ENCODE results near the gene NIN.

Gene NIN

DNA sequence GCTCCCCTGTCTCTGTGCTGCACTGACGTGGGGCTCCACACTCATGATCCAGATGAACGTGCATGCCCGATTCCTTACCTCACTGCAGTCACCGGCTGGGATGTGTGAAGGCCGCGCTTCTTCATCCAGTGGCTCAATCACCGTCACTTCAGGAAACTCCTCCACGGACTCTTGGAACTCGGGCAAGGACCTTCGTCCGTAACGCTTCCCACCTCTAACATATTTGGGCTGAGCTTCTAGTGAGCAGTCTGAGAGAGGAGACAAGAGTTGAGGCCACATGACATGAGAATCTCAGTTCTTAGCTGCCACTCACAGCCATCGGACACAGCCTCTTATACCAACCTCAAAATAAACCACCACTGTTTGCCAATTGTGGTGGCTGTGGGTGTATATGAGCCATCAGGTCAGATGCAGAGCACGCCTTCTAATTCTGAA is 38.3 kb downstream of the NIN start:
- no peak for DNase-seq (ENCODE audit: low spot score)

DNA sequence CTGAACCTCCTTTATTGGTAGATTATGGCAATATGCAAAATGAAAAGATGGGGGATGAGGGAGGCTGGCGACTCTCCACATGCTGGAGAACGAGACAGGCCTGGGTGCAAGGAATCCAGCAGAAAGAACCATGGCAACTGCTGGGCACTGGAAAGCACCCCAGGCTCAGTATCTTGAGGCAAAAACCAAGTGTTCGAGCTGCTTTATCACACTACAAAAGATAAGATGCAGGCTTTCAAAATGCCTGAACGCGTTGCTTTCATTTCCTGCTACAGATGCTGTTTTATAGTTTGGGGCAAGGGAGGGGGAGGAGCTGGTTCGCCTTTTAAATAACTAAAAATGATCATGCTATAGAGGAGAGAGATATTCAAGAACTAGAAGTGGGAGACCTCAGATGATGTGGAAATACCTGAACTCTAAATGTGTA is 38.9 kb downstream of the NIN start:
- DNase-seq (ENCODE audit: low spot score): no peak

DNA sequence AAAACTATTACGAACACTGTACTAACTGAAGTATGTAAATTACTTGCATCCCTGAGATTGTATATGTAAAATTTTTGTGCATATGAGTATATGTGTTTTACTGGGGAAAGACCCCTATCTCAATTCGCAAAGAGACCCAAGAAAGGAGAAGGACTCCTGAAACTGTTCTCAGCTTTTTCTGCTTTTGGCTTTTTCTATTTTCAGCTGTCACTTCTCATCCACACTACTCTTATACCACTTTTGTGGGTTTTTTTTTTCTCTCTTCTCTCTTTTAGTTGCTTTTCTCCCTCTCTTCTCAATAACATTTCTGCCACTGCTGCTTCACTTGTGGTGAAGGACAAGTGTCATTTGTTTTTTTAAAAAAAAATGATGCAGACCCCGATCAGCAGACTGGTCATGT is 39.8 kb downstream of the NIN start:
- DNase-seq (ENCODE audit: low spot score): no peak

DNA sequence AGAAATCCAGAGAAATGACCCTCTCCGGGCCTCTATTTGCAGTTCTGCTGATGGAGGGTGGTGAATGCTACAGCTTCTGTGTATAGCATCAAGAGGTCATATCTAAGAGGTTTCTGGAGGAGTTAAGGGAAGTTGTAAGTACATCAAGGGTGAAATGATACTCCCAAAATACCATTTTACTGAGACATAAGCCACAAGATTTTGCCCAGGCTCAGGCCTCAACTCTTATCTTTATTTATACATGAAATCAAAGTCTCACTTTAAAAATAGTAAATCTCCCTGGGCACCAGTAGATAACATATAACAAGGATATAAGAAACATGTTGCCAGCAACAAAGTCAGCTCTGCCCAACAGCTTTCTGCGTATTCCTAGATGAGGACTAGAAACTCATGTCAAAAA is 40.4 kb downstream of the NIN start:
- DNase-seq (ENCODE audit: low spot score): no peak

DNA sequence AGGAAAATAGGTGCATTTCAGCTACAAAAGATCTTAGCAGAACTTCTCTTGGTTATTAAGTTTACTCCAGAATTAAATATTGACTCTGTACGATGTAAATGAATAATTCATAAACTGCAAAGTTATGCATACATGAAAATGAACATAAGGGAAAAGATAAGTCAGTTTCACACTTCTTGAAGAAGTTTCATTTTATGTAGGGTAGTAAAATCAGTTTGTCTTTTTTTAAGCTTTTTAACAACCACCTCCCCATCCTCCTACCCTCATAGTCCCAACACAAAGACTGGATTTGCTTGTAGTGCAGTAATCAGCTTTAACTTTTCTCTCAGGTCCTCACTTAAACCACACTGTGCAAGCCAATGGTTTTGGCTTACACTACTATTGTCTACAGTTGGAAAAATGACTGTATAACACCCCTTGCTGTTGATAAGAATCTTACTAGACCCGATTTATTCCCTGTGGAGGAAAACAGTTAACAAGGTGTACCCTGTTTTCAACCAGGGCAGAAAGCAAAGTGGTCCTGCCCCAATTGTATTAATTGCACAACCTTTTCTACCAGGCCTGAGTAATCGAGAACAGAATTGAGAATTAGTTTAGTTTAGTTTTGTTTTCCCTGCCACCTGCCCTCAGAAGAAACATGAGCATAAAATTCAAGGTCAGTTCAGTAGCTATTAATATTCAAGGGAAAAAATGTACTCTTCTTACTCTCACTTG is 44.1 kb downstream of the NIN start:
- DNase-seq (ENCODE audit: low spot score): no peak

DNA sequence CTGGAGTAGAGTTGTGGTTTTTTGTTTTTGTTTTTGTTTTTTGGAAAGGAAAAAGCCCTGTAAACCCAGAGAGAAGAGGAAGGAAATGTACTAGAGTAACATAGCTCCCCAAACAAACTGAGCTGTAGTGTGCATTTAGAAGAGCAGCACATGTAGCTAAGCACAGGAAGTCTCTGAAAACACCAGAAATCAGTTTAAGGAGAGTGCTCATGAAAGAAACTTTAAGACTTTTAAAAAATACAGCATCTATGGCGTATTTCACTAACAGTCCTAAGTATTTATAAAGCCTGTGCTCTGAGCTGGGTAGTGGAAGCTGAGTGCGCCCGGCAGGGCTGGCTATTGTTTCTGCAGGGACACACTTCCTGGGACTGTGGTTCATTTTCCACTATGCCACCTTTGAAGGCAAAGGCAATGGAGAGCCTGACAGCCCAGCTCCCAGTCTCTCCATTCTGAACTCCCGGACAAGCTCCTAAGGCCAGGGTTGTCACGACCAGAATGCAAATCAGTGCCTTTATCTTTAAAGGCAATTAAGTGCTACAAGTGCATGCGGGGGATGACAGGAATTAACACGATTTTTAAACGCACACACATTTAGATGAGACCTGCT is 45.4 kb downstream of the NIN start:
- DNase-seq (ENCODE audit: low spot score): no peak

DNA sequence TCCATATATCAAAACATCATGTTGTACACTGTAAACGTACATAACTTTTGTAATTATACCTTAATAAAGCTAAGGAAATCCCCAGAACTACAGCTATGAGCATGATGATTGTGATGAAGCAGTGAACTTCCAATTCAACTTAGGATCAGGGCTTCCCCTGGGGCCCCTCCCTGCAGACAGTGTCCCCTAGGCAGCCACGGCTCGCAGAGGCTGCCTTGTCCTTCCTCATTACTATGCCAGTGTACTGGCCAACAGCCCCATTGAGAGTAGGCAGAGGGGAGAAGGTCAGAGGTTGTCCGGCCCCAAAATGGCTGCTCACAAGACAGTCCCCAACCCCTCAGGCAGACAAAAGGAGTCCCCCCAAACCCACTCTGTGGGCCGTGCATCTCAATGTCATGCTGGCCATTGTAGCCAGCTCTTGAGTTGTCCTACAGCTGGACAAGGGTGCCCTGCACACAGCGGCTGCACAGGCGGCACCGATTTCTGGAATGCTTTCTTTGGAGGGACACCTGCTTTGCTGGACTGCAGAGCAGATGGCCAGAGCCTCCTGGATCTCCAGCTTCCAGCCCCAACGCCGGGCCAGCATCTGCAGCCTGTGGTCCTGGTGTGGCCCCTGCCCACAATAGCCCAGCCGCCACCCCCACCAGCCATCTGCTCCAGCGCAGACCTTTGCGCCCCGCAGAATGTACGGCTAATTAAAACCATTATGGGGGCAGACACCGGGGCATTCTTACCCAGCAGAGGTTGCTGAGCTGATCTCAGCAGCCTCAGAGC is 46.1 kb downstream of the NIN start:
- DNase-seq (ENCODE audit: low spot score): no peak

DNA sequence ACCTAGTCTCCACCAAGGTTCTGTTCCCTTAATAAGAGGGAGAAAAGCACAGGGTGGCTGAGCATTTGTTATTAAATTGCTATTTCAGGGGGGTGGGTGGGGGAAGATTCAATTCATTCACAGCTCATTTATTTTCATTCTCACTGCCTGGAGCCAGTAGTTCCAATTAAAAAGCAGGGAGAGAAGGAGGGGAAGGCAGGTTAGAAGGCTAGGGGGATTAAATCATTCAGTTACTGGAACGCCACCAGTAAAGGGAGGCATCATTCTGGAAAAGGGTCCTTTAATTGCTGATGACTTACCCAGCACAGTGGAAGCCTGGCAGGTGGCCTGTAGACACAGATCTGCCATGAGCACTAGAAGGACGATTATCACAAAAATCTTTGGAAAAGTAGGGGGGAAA is 47.4 kb downstream of the NIN start:
- DNase-seq (ENCODE audit: low spot score): no peak

DNA sequence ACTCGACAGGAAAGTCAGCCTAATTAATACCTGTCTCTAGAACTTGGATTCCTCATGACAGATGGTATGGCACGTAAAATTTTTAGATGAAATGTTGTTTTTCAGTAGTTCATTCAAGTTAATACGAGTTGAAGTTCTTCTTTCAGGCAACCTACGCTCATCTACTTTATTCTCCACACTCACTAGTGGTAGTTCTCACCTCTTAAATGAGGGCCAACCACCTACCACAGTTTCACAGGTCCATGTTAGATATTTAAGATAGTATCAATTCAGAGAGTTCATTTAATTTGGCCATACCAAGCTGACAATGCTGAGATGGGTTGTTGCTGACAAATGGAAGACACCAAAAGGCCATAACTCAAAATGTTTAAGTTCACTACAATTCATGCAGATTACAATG is 50.6 kb downstream of the NIN start:
- DNase-seq (ENCODE audit: low spot score): no peak

DNA sequence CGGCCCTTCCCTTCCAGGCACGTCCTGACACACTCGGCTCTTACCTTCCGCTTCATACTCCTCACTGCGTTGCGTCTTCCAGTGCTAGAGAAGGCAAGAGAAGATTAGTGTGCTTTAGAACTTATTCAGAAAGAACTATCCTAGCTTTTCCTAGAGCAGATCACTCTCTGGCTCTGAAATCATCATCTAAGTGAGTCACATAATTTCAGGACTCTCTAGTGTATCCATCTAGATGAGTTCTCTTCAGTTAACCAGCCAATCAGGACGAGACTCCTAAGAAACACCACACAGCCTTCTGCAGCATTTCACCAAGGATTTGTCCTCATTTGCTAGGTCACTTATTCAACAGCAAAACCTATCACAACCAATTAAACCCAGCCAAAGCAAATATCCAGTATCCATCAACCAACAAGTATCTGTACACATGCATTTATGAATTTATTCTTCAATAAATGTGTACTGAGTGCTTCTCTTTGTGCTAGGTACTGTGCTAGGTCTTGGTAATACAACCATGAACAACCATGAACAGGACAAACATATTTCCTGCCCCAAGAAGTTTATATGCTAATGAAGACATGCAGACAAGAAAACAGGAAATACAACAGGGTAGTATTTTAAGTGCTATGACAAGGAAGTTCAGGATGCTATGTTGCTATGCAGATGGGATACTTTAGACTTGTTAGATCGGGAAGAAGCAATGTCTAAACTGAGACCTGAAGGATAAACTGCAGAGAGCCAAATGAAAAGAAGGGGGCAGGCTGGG is 52.1 kb downstream of the NIN start:
- no peak for DNase-seq (ENCODE audit: low spot score)

DNA sequence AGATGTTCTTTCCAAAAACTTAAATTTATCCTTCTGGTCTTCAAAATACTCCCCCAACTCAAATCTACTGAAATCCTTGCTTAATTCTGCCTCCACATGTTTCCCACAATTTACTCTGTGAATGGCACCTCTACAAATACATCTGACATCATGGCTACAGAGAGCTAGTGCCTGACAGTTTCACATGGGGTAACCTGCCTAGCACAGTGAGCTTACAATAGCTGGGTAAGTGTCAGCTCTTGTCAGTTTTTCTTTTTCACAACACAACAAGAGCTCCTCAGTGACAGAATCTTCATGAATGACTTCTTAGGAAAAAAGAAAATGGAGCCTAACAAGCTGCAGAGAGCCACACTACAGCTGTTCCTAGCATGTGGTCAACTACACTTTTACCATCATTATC is 54.4 kb downstream of the NIN start:
- no peak for DNase-seq (ENCODE audit: low spot score)

DNA sequence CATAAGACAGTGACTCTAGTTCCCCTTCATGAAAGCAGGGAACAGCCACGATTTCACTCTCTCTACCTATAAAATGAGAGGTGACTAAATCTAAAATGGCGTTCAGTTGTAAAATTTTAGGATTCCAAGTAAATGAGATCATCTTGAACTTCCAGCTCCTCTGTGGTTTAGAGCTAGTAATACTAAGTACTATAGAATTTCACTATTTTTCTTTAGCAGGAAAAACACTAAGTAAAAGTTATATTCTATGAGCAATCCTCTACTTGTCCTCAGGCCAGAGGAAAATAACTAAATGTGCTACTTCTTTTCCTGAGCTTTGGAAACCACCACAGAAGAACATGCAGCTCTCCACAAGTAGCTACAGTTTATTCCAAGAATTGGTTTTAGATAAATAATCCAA is 55.6 kb downstream of the NIN start:
- no peak for DNase-seq (ENCODE audit: low spot score)

DNA sequence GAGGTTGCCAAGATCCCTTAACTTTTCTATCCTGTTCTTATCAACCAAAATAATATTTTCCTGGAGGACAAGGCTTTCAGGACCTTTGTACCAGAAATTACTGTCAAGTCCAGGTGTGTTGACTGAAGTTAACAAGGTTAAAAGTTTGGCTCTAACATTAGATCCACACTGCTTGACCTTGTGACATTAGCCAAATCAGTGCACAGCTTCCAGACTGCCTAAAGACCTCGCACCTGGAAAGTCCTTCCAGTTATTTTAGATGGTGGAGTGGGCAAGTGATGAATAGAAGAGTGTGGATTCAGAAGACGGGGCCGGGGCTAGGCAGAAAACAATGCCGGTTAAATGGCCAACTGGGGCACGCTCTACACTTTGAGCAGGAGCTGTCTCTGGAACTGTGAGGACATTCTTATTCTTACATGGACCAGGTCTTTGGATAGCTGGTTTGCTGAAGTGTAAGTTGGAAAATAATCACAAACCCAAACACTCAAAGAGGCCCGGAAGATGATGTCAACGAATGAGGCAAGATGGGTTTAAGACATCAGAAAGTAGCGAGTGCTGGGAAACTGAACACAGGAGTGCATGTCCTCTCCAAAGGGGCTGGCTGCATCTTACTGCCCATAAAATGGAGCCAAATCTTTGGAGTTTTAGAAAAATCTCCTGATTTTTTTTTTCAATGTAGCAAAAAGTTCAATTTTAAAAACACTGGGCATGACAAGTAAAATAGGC is 56.3 kb downstream of the NIN start:
- no peak for DNase-seq (ENCODE audit: low spot score)

DNA sequence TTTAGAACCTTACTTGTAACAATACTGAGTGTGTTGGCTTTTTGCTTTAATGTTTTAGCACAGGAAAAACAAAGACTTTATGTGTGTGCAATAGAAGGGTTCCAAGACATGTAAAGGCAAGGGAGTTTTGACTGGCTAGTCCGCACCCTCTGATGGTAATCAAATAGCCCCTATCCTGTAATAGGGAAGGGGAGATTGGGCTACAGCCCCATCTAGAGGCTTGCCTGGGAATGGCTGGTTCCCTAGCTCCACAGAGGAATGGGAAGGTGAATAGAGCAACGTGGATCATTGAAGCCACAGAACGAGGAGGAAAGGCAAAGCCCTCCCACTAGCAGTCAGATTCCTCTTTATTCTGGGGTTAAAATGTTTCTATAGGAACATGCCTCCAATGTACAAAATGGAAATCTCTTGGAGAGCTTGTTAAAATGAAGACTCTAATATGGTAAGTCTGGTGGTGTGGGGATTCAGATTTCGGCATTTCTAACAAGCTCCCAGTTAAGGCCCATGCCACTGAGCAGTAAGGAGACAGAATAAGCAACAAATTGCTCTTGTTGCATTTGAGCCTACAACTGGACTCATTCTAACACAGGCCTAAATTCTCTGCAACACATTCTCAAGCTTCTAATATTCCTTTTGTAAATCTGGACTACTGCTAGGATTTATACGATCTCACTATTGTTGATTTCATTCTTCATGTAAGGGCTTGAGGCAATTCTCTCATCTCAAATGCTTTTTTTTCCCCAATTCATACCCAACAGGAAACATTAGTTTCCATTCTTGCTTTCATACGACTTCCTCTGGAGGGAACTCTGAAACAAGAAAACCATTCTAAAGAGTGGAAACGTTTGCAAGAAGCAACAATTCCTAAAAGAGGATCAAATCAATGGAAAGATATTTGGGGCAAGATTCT is 57.1 kb downstream of the NIN start:
- DNase-seq (ENCODE audit: low spot score): peak; percentile 47

DNA sequence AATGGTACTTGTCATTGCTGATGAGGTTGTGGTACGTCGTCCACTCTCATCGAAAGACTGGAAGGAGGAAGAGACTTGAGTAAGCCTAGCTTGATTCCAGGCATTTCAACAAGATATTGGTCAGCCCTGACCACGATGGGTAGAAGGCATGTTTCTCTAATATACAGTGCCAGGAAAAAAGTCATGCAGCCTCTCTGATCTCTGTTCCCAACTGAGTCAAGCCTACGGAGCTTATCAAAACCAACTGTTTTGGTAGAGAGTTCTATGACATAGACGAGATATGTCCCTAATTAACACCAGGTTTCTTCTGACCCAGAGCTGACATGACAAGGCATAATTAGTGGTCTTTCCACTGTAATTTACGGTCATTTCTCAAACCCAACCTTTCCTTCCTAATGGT is 58.5 kb downstream of the NIN start:
- no peak for DNase-seq (ENCODE audit: low spot score)

DNA sequence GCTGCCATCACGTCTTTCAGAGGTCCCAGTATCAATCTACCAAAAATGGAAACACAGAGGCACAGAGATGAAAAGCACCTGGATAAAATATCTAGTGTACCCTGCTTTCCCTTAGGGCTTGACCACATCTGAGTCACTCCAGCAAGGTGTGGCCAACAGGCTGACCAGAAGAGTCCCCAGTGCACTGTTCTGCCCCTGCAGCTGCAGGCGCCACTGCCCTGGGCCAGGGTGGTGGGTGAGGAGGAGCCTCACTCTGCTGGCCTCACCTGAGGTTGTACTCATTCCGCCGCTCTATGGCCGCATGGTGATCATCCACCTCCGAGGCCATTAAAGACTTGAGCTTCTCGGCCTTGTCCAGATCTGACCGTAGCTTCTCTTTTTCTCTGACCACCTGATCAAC is 60.4 kb downstream of the NIN start:
- DNase-seq (ENCODE audit: low spot score): no peak

DNA sequence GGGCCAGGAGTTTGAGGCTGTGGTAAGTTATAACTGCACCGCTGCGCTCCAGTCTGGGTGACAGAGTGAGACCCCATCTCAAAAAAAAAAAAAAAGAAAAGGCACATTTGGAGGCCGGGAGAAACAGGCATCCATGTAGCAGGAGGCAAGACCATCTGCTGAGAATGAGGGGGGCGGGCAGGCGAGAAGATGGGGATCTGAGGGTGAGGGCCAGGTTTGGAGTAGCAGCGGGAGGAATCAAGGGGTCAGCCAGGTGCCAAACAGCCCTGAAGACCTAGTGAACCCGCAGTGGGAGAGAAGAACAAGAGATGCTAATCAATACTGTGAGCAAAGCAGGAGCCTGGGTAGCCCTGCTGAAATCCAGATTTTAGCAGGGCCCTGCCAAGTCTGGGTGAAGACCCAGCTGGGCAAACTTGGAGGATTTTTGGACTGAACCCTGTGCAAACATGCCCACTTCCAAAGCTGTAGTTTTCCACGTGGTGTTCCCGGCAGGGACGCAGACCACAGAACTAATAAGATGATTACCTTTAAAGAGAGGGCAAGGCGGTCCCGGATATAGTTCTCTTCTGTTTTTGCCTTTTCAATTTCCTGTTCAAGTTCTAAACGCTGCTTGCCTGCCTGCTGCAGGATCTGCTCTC is 61.0 kb downstream of the NIN start:
- DNase-seq (ENCODE audit: low spot score): no peak

DNA sequence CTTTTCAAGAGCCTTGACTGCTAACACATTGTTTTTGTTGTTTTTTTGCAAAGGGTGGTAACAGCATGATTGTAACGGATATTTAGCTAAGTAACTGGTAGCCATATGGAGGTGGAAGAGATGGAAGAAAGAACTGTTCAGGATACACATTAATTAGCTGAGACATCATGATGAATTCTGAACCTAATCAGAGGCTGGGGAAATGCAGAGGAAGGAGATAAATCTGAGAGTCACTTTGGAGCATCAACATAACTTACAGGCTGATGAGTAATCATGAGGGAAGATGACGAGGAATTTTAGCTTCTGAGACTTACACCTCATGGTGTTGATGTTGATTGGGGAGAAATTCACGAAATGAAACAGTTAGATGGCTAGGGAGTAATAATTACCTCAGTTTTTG is 62.3 kb downstream of the NIN start:
- DNase-seq (ENCODE audit: low spot score): peak; percentile 21

DNA sequence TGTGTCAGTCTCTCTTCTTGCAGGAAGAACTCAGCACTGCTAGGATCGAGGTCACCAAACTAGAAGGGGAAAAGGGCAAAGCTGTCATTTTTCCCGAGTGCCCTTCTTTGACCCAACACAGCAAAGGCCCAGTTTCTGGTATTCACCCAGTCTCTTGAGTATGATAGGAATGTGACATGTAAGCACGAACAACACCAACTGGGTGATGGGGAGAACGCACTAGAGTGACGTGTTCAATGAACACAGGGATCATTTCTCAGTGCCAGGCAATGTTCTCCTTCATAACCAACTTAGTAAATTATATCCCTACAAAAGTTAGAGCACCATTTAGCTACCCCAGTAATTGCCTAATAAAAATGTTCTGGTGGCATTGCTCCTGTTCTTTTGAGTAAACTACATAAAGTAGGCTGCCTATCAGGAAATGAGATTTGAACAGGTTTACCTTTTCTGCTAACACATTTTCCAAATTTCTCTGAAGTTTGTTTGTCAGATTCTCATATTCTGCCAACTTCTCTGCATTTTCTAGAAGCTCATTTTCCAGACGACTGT is 64.5 kb downstream of the NIN start:
- no peak for DNase-seq (ENCODE audit: low spot score)

DNA sequence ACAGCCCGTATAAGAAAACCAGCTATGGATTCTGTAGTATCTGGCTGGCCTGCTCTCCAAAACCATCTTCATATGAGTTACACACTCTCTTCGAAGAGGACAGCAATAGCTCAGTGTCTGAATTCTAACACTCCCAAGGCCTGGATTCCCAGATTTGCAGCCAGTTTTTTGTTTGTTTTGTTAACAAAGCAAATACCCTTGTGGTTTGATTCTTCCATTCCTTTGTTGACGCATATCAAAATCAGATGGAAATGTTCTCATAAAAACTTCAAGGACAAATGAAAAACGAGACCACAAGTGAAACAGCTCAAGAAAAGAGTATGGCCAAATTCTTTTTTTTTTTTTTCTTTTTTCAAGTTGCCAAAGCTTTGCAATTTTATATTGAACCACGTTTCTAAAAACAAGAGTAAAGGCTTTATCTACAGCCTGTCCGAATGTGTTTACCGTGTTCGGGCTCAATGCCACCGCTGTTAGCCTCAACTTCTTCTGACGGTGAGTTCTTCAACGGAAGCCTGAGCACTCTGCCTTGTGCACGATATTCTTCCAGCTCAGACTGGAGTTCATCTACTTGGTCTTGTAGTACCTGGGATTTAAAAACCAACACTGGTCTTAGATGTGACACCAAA is 67.5 kb downstream of the NIN start:
- no peak for DNase-seq (ENCODE audit: low spot score)
